Measurements from ENCODE around the gene CGB5.

DNA sequence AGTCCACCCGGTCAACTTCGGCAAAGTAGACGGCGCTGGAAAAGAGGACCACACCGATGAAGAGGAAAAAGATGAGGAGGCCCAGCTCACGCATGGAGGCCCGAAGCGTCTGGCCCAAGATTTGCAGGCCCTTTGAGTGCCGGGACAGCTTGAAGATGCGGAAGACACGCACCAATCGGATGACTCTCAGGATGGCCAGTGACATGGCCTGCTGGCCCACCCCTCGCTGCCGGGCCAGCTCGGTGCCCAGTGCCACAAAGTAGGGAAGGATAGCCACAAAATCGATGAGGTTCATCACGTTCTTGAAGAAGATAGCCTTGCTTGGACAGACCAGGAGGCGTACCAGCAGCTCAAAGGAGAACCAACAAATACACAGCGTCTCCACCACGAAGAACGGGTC lies 26.8 kb downstream of the CGB5 start:
- TF ChIP-seq CTCF (IDR thresholded peaks at IDR 0.05; ENCODE audit: insufficient read depth, low read depth, low read length) (no peak), EZH2 (IDR thresholded peaks at IDR 0.05; ENCODE audit: insufficient read depth, low read length) (no peak)

Data from astrocyte (in vitro differentiated cells and primary cell).